ENCODE results near the gene LRRTM4.

- TF ChIP-seq CTCF (IDR thresholded peaks at IDR 0.05) (no peak), EZH2 (IDR thresholded peaks at IDR 0.05; ENCODE audit: borderline replicate concordance, insufficient read depth, low read depth, low read length, poor library complexity, severe bottlenecking) (no peak)
Observed at GRCh38 chr2:77270433-77270832, 251.7 kb downstream of the LRRTM4 start.
